H1 (cell line): ENCODE data around the gene KDM5A. TPM values are rescaled to one million over a fixed set of nuclear protein-coding genes. Genes with fewer than 3 reads are reported as not detected.

Source experiments
- CTCF ChIA-PET: fragments of 300-600 bp; sonication (Branson Sonifier 250); formaldehyde crosslinking; loops from one replicate; lab custom pipeline; 2021; ENCODE audit not compliant: partially characterized antibody; lab: Charles Lee
- POLR2A ChIA-PET: fragments of 300-600 bp; sonication (Branson Sonifier 250); formaldehyde crosslinking; loops from one replicate; lab custom pipeline; 2021; ENCODE audit warnings: inconsistent platforms; ENCODE audit not compliant: partially characterized antibody; lab: Charles Lee
- DNase-seq, 2 experiments: peaks; one replicate each; pipeline versions ENCODE4 v3.0.0 to v3.0.0-alpha.2; 2010 to 2022; ENCODE audit warnings: low spot score in 2 of 2, low read depth in 1 of 2, mixed read lengths in 1 of 2
- FAIRE-seq: peaks from 2 replicates; lab custom pipeline; 2011; peaks lifted over from hg19 to GRCh38; lab: Jason Lieb, UNC
- H2AFZ ChIP-seq: 2 replicates; pipeline ENCODE4 v1.8.1; 2012; ENCODE audit warnings: low read length, inconsistent platforms
- H2AK5ac ChIP-seq: 2 replicates; pipeline ENCODE4 v1.6.1; 2013; ENCODE audit warnings: low read depth, low read length
- H2BK120ac ChIP-seq: replicated peaks from 2 replicates; pipeline ENCODE3; 2013; ENCODE audit warnings: low read depth, low read length, inconsistent platforms
- H2BK12ac ChIP-seq: 2 replicates; pipeline ENCODE4 v1.6.1; 2013; ENCODE audit warnings: low read depth, low read length
- H2BK15ac ChIP-seq: 2 replicates; pipeline ENCODE4 v1.6.1; 2013; ENCODE audit warnings: low read length
- H2BK20ac ChIP-seq: 2 replicates; pipeline ENCODE4 v1.6.1; 2013; ENCODE audit warnings: low read length
- H2BK5ac ChIP-seq: 2 replicates; pipeline ENCODE4 v1.6.1; 2013; ENCODE audit warnings: low read depth, low read length
- H3K14ac ChIP-seq: 2 replicates; pipeline ENCODE4 v1.6.1; 2013; ENCODE audit warnings: inconsistent platforms; ENCODE audit not compliant: insufficient read length
- H3K18ac ChIP-seq: 2 replicates; pipeline ENCODE4 v1.6.1; 2013; ENCODE audit warnings: low read length; ENCODE audit errors: extremely low read depth
- H3K23ac ChIP-seq: 2 replicates; pipeline ENCODE4 v1.6.1; 2013; ENCODE audit warnings: inconsistent platforms; ENCODE audit not compliant: insufficient read length
- H3K23me2 ChIP-seq: 2 replicates; pipeline ENCODE4 v1.6.1; 2013; ENCODE audit warnings: low read depth, low read length
- H3K27ac ChIP-seq: 2 replicates; pipeline ENCODE4 v1.6.1; 2011; ENCODE audit warnings: low read depth, low read length, inconsistent platforms
- H3K27me3 ChIP-seq, 4 experiments: replicated peaks in 1 of 4; 1 replicate in 1 of 4; 2 replicates in 3 of 4; pipeline versions ENCODE4 v1.6.1 to v1.8.1; 2011 to 2013; ENCODE audit warnings: low read length in 3 of 4, mild to moderate bottlenecking in 3 of 4, inconsistent platforms in 2 of 4, mixed read lengths in 2 of 4, moderate library complexity in 1 of 4; ENCODE audit not compliant: control insufficient read depth in 3 of 4, insufficient read depth in 3 of 4; ENCODE audit errors: extremely low read depth in 1 of 4
- H3K36me3 ChIP-seq, 4 experiments: 2 replicates each; pipeline versions ENCODE4 v1.6.1 to v1.8.1; 2011 to 2013; ENCODE audit warnings: mild to moderate bottlenecking in 4 of 4, low read length in 3 of 4, moderate library complexity in 2 of 4, control low read depth in 1 of 4, inconsistent platforms in 1 of 4; ENCODE audit not compliant: insufficient read depth in 4 of 4, control insufficient read depth in 2 of 4
- H3K4ac ChIP-seq: replicated peaks from 2 replicates; pipeline ENCODE3; 2013; ENCODE audit warnings: low read length, low read depth, mixed read lengths, inconsistent platforms; ENCODE audit not compliant: insufficient read length
- H3K4me1 ChIP-seq, 4 experiments: replicated peaks in 1 of 4; 1 replicate in 1 of 4; 2 replicates in 3 of 4; pipeline versions ENCODE4 v1.6.1 to v1.8.1; 2011 to 2013; ENCODE audit warnings: low read length in 3 of 4, inconsistent platforms in 2 of 4, mixed read lengths in 1 of 4; ENCODE audit not compliant: insufficient read depth in 4 of 4, control insufficient read depth in 3 of 4
- H3K4me2 ChIP-seq, 2 experiments: 2 replicates each; pipeline versions ENCODE4 v1.6.1 to v1.8.1; 2011 to 2013; ENCODE audit warnings: low read depth in 2 of 2, low read length in 2 of 2, control low read depth in 1 of 2, inconsistent platforms in 1 of 2, mild to moderate bottlenecking in 1 of 2; ENCODE audit not compliant: insufficient read depth in 1 of 2
- H3K4me3 ChIP-seq, 4 experiments: fragments of 200-600, 300-600 bp in 1 of 4; sonication (generic), shearing (Covaris generic), sonication (Bioruptor Twin) in 1 of 4; 2 replicates each; pipeline versions ENCODE4 v1.5.1 to v1.8.1; 2011 to 2016; ENCODE audit warnings: low read length in 4 of 4, low read depth in 3 of 4, control low read depth in 2 of 4, inconsistent platforms in 2 of 4, mild to moderate bottlenecking in 2 of 4, mixed read lengths in 1 of 4, moderate library complexity in 1 of 4; ENCODE audit not compliant: insufficient read depth in 2 of 4; ENCODE audit errors: extremely low read depth in 1 of 4
- H3K56ac ChIP-seq: replicated peaks from 2 replicates; pipeline ENCODE3; 2013; ENCODE audit warnings: low read depth, mild to moderate bottlenecking, mixed read lengths, low read length, inconsistent platforms; ENCODE audit not compliant: insufficient read length
- H3K79me1 ChIP-seq: 2 replicates; pipeline ENCODE4 v1.6.1; 2013; ENCODE audit warnings: low read depth, low read length, control low read depth
- H3K79me2 ChIP-seq, 2 experiments: 2 replicates each; pipeline versions ENCODE4 v1.6.1 to v1.8.1; 2012 to 2013; ENCODE audit warnings: low read length in 2 of 2, mild to moderate bottlenecking in 2 of 2, inconsistent platforms in 1 of 2; ENCODE audit not compliant: insufficient read depth in 2 of 2, control insufficient read depth in 1 of 2
- H3K9ac ChIP-seq, 4 experiments: replicated peaks in 1 of 4; 1 replicate in 1 of 4; 2 replicates in 3 of 4; pipeline versions ENCODE4 v1.6.1 to v1.8.1; 2011 to 2013; ENCODE audit warnings: low read depth in 3 of 4, low read length in 3 of 4, control low read depth in 2 of 4, mild to moderate bottlenecking in 2 of 4, moderate library complexity in 2 of 4, inconsistent platforms in 1 of 4; ENCODE audit errors: extremely low read depth in 1 of 4
- H3K9me3 ChIP-seq, 2 experiments: 2 replicates each; pipeline versions ENCODE4 v1.6.1 to v1.8.1; 2012 to 2013; ENCODE audit warnings: mild to moderate bottlenecking in 2 of 2, moderate library complexity in 2 of 2, control low read depth in 1 of 2, inconsistent platforms in 1 of 2, low read depth in 1 of 2, low read length in 1 of 2, mixed read lengths in 1 of 2; ENCODE audit not compliant: insufficient read depth in 2 of 2
- H4K20me1 ChIP-seq, 2 experiments: replicated peaks in 1 of 2; 2 replicates each; pipeline versions ENCODE3 to v1.8.1; 2011 to 2013; ENCODE audit warnings: inconsistent platforms in 2 of 2, low read length in 2 of 2, mild to moderate bottlenecking in 1 of 2; ENCODE audit not compliant: insufficient read depth in 2 of 2, control insufficient read depth in 1 of 2
- H4K5ac ChIP-seq: 2 replicates; pipeline ENCODE4 v1.6.1; 2013; ENCODE audit warnings: low read length, low read depth, mixed read lengths, inconsistent platforms; ENCODE audit not compliant: insufficient read length
- H4K8ac ChIP-seq: 2 replicates; pipeline ENCODE4 v1.8.0; 2013; ENCODE audit warnings: mild to moderate bottlenecking, moderate library complexity, low read length, inconsistent platforms; ENCODE audit not compliant: insufficient read depth; ENCODE audit errors: extremely low read depth
- H4K91ac ChIP-seq: replicated peaks from 2 replicates; pipeline ENCODE3; 2013; ENCODE audit warnings: low read length, mixed read lengths, inconsistent platforms; ENCODE audit not compliant: insufficient read length
- CBX5 ChIP-seq: fragments of 300-800, 300-1000 bp; sonication (generic); IDR thresholded peaks from 2 replicates; pipeline ENCODE4 v1.7.1; 2016; ENCODE audit warnings: antibody characterized with exemption, low read length, low read depth
- CEBPB ChIP-seq: IDR thresholded peaks from 2 replicates; pipeline ENCODE4 v1.6.1; 2012; ENCODE audit warnings: low read depth, low read length
- CTCF ChIP-seq, 3 experiments: IDR thresholded peaks; 1 replicate in 2 of 3; 2 replicates in 1 of 3; pipeline versions ENCODE4 v1.5.1 to v1.6.1; 2011; ENCODE audit warnings: low read length in 3 of 3, mild to moderate bottlenecking in 3 of 3, inconsistent platforms in 2 of 3, low read depth in 1 of 3, moderate library complexity in 1 of 3; ENCODE audit not compliant: insufficient read depth in 1 of 3; ENCODE audit errors: control extremely low read depth in 1 of 3
- KDM1A ChIP-seq: fragments of 200-600, 300-600 bp; sonication (generic); IDR thresholded peaks from 2 replicates; pipeline ENCODE4 v1.7.1; 2016; ENCODE audit warnings: mild to moderate bottlenecking, low read length, borderline replicate concordance
- NANOG ChIP-seq: IDR thresholded peaks from 2 replicates; pipeline ENCODE4 v1.6.1; 2011; ENCODE audit warnings: low read length, low read depth, mild to moderate bottlenecking, inconsistent platforms; ENCODE audit not compliant: insufficient read depth, poor library complexity, severe bottlenecking
- NRF1 ChIP-seq: IDR thresholded peaks from 2 replicates; pipeline ENCODE4 v1.6.1; 2011; ENCODE audit warnings: mild to moderate bottlenecking, low read depth, low read length, improper control_type of control experiment
- SAP30 ChIP-seq: fragments of 300-600 bp; sonication (generic); IDR thresholded peaks from 2 replicates; pipeline ENCODE4 v1.7.1; 2012; ENCODE audit warnings: low read length, moderate library complexity, mild to moderate bottlenecking, inconsistent platforms; ENCODE audit not compliant: insufficient read depth, insufficient replicate concordance
- TAF7 ChIP-seq: optimal IDR thresholded peaks from 2 replicates; pipeline ENCODE3; 2011; ENCODE audit warnings: low read depth, mild to moderate bottlenecking, inconsistent platforms, low read length, moderate library complexity, borderline replicate concordance
- TEAD4 ChIP-seq: IDR thresholded peaks from 2 replicates; pipeline ENCODE4 v1.6.1; 2012; ENCODE audit warnings: low read depth, low read length, inconsistent platforms, mixed read lengths
- USF2 ChIP-seq: IDR thresholded peaks from 2 replicates; pipeline ENCODE4 v1.6.1; 2011; ENCODE audit warnings: low read length, improper control_type of control experiment
- YY1 ChIP-seq: IDR thresholded peaks from 2 replicates; pipeline ENCODE4 v1.6.1; 2011; ENCODE audit warnings: low read depth, mild to moderate bottlenecking, low read length
- WGBS, 2 experiments: shearing (Covaris generic) in 1 of 2; methylation state at CpG; one replicate each; pipeline versions ENCODE4 v1.1.6 to v1.1.7; 2013 to 2015; ENCODE audit warnings: low lambda C conversion rate in 2 of 2, mixed read lengths in 2 of 2, inconsistent platforms in 1 of 2, low coverage in 1 of 2, missing lambda C conversion rate in 1 of 2; ENCODE audit not compliant: insufficient replicate concordance in 2 of 2, insufficient coverage in 1 of 2, insufficient read length in 1 of 2; ENCODE audit errors: extremely low coverage in 1 of 2, missing lambda C conversion rate in 1 of 2; 5-methylcytosine and 5-hydroxymethylcytosine counted together
- polyA plus RNA-seq, 7 experiments: library from polyadenylated mRNA; depleted of rRNA in 3 of 7; stranded (reverse) in 5 of 7; unstranded in 2 of 7; fragments of >200 nt in 5 of 7; fragments of 200-250 nt in 2 of 7; gene quantifications; 1 replicate in 5 of 7; 2 replicates in 1 of 7; 4 replicates in 1 of 7; pipeline versions ENCODE4 v1.2.1 to v1.2.3, GENCODE V29; 2011 to 2013; ENCODE audit warnings: missing spikeins in 2 of 7, mixed read lengths in 2 of 7
- total RNA-seq: library from RNA; stranded (reverse); fragmentation: NEBNext Ultra II Directional; extraction: Animal tissue kit (Norgen Biotek cat#: 25700); gene quantifications from 2 replicates; pipeline ENCODE4 v1.2.1, GENCODE V29; 2021

Gene KDM5A
- total and polyA plus RNA-seq, 2 of the 8 experiments (the other 6 are each of a cell fraction or from before 2014, with no cell fraction given) = 6.3 to 36.9 TPM

- H3K18ac ChIP-seq = no peak overlapping the region
- no peaks in the 10 kb centered on the region for H3K9me3 ChIP-seq
- H3K4me1 ChIP-seq = no peaks in the 10 kb centered on the region
- no peak overlapping the region for H2AK5ac ChIP-seq
- H3K79me1 ChIP-seq = no peaks in the 10 kb centered on the region
- H3K14ac ChIP-seq = no peak overlapping the region
- no peaks in the 10 kb centered on the region for H3K27me3 ChIP-seq
- DNase-seq = no peak
- no peak overlapping the region for H4K5ac ChIP-seq
- CTCF ChIA-PET = interaction anchor here (1.0 to 1.1 kb wide), 3 partner anchors 12 to 55 kb away, joined by 3 read pairs; no protein-coding TSS in a partner anchor
- H3K4me2 ChIP-seq = no peak overlapping the region
- H4K20me1 ChIP-seq = no peaks in the 10 kb centered on the region
- no peaks in the 10 kb centered on the region for H3K36me3 ChIP-seq
- H2BK120ac ChIP-seq = no peak overlapping the region
- H2BK12ac ChIP-seq = no peak overlapping the region
- H2BK15ac ChIP-seq = no peak overlapping the region
- H3K23me2 ChIP-seq = no peaks in the 10 kb centered on the region
- 88% methylated on average over 6 of the region's 6 CpGs; no CpG with 5 or more reads in 1 of the 2 experiments for whole genome bisulfite sequencing, 2 experiments
- FAIRE-seq = no peak
- no peak overlapping the region for H3K23ac ChIP-seq
- no peak overlapping the region for H3K9ac ChIP-seq
- no peaks in the 10 kb centered on the region for H3K79me2 ChIP-seq
- H4K8ac ChIP-seq = no peak overlapping the region
- H3K4ac ChIP-seq = no peak overlapping the region
- H2BK5ac ChIP-seq = no peak overlapping the region
- no peak overlapping the region for H3K27ac ChIP-seq
- no peak overlapping the region for H2BK20ac ChIP-seq
- H3K4me3 ChIP-seq = no peak overlapping the region
- no peak overlapping the region for H4K91ac ChIP-seq
- H3K56ac ChIP-seq = no peak overlapping the region
- POLR2A ChIA-PET = no interaction called here
- no peak overlapping the region for H2AFZ ChIP-seq
- TF ChIP-seq NRF1 (no peak), SAP30 (no peak), YY1 (no peak), CBX5 (no peak), TAF7 (no peak), NANOG (no peak), TEAD4 (no peak), KDM1A (no peak), CTCF (IDR thresholded peaks at IDR 0.05; ENCODE audit: control extremely low read depth in 1 of 3, insufficient read depth in 1 of 3, low read depth in 1 of 3, low read length in 3 of 3) (no peak), CEBPB (no peak), USF2 (no peak)
Measured at GRCh38 chr12:275812-276211, 113.3 kb downstream of the KDM5A start.
